Osteoblast (primary cell): Measurements from ENCODE around the gene ZDHHC16. TPM values are rescaled to one million over a fixed set of nuclear protein-coding genes. Genes with fewer than 3 reads are reported as not detected.

ENCODE experiments used
- DNase-seq: peaks from one replicate; pipeline ENCODE4 v3.0.0; 2011; ENCODE audit warnings: low spot score, mixed read lengths; ENCODE audit not compliant: insufficient read length; ENCODE audit errors: missing footprints
- H2AFZ ChIP-seq: 2 replicates; pipeline ENCODE4 v1.6.0; 2011; ENCODE audit warnings: mild to moderate bottlenecking, low read length
- H3K27ac ChIP-seq: 2 replicates; pipeline ENCODE4 v1.5.1; 2011; ENCODE audit warnings: mild to moderate bottlenecking, low read depth, low read length, moderate library complexity
- H3K27me3 ChIP-seq: 2 replicates; pipeline ENCODE4 v1.6.0; 2012; ENCODE audit warnings: mild to moderate bottlenecking, control low read depth, inconsistent platforms, low read length, moderate library complexity; ENCODE audit not compliant: insufficient read depth
- H3K36me3 ChIP-seq: 2 replicates; pipeline ENCODE4 v1.5.1; 2011; ENCODE audit warnings: mild to moderate bottlenecking, low read length, control low read depth, moderate library complexity; ENCODE audit not compliant: insufficient read depth
- H3K4me1 ChIP-seq: 2 replicates; pipeline ENCODE4 v1.5.1; 2011; ENCODE audit warnings: mild to moderate bottlenecking, low read length, control low read depth, moderate library complexity; ENCODE audit not compliant: insufficient read depth
- H3K4me2 ChIP-seq: 2 replicates; pipeline ENCODE4 v1.6.0; 2011; ENCODE audit warnings: mild to moderate bottlenecking, low read length; ENCODE audit not compliant: insufficient read depth
- H3K4me3 ChIP-seq: fragments of 200-600 bp; sonication (generic); 3 replicates; pipeline ENCODE4 v1.5.1; 2012; ENCODE audit warnings: mild to moderate bottlenecking, low read length, inconsistent platforms; ENCODE audit not compliant: insufficient read depth
- H3K79me2 ChIP-seq: 2 replicates; pipeline ENCODE4 v1.6.0; 2012; ENCODE audit warnings: mild to moderate bottlenecking, low read length, control low read depth, inconsistent platforms; ENCODE audit not compliant: insufficient read depth
- H3K9me3 ChIP-seq: 2 replicates; pipeline ENCODE4 v1.5.1; 2011; ENCODE audit warnings: low read depth, low read length, control low read depth
- H4K20me1 ChIP-seq: 2 replicates; pipeline ENCODE4 v1.6.0; 2012; ENCODE audit warnings: mild to moderate bottlenecking, low read length, control low read depth; ENCODE audit not compliant: insufficient read depth
- CTCF ChIP-seq: IDR thresholded peaks from 2 replicates; pipeline ENCODE4 v1.5.1; 2011; ENCODE audit warnings: mild to moderate bottlenecking, low read depth, low read length, moderate library complexity; ENCODE audit errors: extremely low read depth
- total RNA-seq: library from RNA; depleted of rRNA; stranded (reverse); fragments of >200 nt; gene quantifications from 2 replicates; pipeline ENCODE4 v1.2.3, GENCODE V29; 2012

Gene ZDHHC16
- total RNA-seq, 1 donor, result 39.8 TPM

DNA sequence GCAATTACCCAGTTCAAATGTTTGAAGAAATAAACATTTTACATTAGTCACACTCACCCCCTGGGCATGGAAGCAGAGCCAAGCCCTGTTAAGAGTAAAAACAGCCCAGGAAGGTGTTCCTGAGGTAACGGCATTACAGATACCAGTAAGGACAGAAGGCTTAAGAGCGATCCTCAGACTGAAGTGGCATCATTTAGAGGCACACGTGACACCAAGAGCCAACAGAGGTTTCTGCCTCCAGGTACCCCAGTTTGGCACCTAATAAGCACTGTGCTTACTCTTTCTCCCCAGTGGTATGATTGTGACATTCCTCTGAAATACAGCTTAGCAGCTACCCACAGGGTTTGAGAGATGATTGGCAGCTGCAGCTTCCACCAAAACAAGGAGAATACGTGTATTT lies 35.1 kb downstream of the ZDHHC16 start:
- H3K9me3 ChIP-seq, result no peaks in the 10 kb centered on the region
- peaks cover 12% of the 10 kb centered on the region for H3K4me1 ChIP-seq
- no peak for DNase-seq
- H2AFZ ChIP-seq, result no peak overlapping the region
- H3K4me3 ChIP-seq, result no peak overlapping the region
- H3K79me2 ChIP-seq, result peaks cover 65% of the 10 kb centered on the region
- H4K20me1 ChIP-seq, result peaks cover 10% of the 10 kb centered on the region
- H3K27me3 ChIP-seq, result no peaks in the 10 kb centered on the region
- no peak overlapping the region for H3K4me2 ChIP-seq
- no peak overlapping the region for H3K27ac ChIP-seq
- TF ChIP-seq CTCF, result no peak
- H3K36me3 ChIP-seq, result peaks cover 68% of the 10 kb centered on the region

- H3K36me3 ChIP-seq, result peaks cover 58% of the 10 kb centered on the region
- no peaks in the 10 kb centered on the region for H3K9me3 ChIP-seq
- H3K4me3 ChIP-seq, result no peak overlapping the region
- H3K4me1 ChIP-seq, result peaks cover 3% of the 10 kb centered on the region
- H3K4me2 ChIP-seq, result no peak overlapping the region
- peaks cover 7% of the 10 kb centered on the region for H4K20me1 ChIP-seq
- no peak for TF ChIP-seq CTCF
- H3K79me2 ChIP-seq, result peaks cover 71% of the 10 kb centered on the region
- H3K27me3 ChIP-seq, result no peaks in the 10 kb centered on the region
- no peak overlapping the region for H2AFZ ChIP-seq
- no peak for DNase-seq
- H3K27ac ChIP-seq, result no peak overlapping the region
These were observed 36.4 kb downstream of the ZDHHC16 start for GRCh38 chr10:97482381-97482780.

DNA sequence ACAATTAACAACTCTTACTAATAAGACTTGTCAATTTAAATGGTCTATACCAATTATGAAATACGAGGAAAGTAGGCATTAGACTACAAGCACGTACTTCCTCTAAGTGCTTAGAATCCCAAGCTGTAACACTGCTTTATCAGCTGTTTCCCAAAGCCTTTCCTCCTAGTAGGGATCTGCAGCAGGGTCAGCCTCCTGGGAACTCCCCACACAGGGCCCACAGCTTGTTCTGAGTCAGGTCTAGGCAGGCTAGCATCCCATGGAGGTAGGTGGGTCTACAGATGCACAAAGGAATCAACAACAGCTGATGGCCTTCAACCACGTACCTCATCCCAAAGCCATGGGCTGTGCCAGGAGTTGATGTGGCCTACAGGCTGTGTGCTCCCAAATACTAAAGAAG lies 37.5 kb downstream of the ZDHHC16 start:
- H3K79me2 ChIP-seq, result peaks cover 82% of the 10 kb centered on the region

GRCh38 chr10:97483921-97484320 lies 37.9 kb downstream of the ZDHHC16 start:
- Histone ChIP-seq H4K20me1 (peaks cover 14% of the 10 kb centered on the region), H3K27me3 (no peaks in the 10 kb centered on the region), H3K4me2 (no peak overlapping the region), H3K4me1 (peaks cover 3% of the 10 kb centered on the region), H3K4me3 (no peak overlapping the region), H3K79me2 (peaks cover 84% of the 10 kb centered on the region), H3K27ac (no peak overlapping the region), H2AFZ (no peak overlapping the region), H3K9me3 (no peaks in the 10 kb centered on the region), H3K36me3 (peaks cover 44% of the 10 kb centered on the region)
- DNase-seq, result no peak
- no peak for TF ChIP-seq CTCF

More for the DNA sequence above, 37.5 kb downstream of the ZDHHC16 start:
- no peak overlapping the region for H2AFZ ChIP-seq
- H3K9me3 ChIP-seq, result no peaks in the 10 kb centered on the region
- no peak for DNase-seq
- H3K27ac ChIP-seq, result no peak overlapping the region
- peaks cover 3% of the 10 kb centered on the region for H3K4me1 ChIP-seq
- H3K27me3 ChIP-seq, result no peaks in the 10 kb centered on the region
- no peak for TF ChIP-seq CTCF
- H3K4me2 ChIP-seq, result no peak overlapping the region
- peaks cover 12% of the 10 kb centered on the region for H4K20me1 ChIP-seq
- H3K36me3 ChIP-seq, result peaks cover 48% of the 10 kb centered on the region
- no peak overlapping the region for H3K4me3 ChIP-seq
